Renal cortex interstitium (tissue), 11 donors: ENCODE results near the gene LRRK1. TPM values are rescaled to one million over a fixed set of nuclear protein-coding genes. Genes with fewer than 3 reads are reported as not detected.

ENCODE experiments used
- DNase-seq, 11 donors: peaks; one replicate each; pipeline ENCODE4 v3.0.0-alpha.2; 2013; ENCODE audit warnings: low read depth in 9 of 11, low spot score in 4 of 11; ENCODE audit errors: extremely low read depth in 1 of 11
- polyA plus RNA-seq, 3 donors: library from polyadenylated mRNA; unstranded; fragments of 120-200 nt; gene quantifications; one replicate each; pipeline ENCODE4 v1.2.1, GENCODE V29; 2013; ENCODE audit not compliant: insufficient read length in 3 of 3

LRRK1 gene
- polyA plus RNA-seq, 3 donors = 3.1 to 6.1 (median 3.2) TPM

GRCh38 chr15:100887211-100887913 lies 31.8 kb upstream of the LRRK1 start:
- DNase-seq = no peak

GRCh38 chr15:100889385-100890050 lies 29.6 kb upstream of the LRRK1 start:
- DNase-seq = peak in 1 of 11 donors; percentile 65

- no peak for DNase-seq
These were observed 29.0 kb upstream of the LRRK1 start for GRCh38 chr15:100890051-100890720.

- no peak for DNase-seq
These were observed 28.3 kb upstream of the LRRK1 start for GRCh38 chr15:100890850-100891249.

- DNase-seq = no peak
These were observed 27.7 kb upstream of the LRRK1 start for GRCh38 chr15:100891307-100892012.

GRCh38 chr15:100892013-100892355 lies 27.2 kb upstream of the LRRK1 start:
- no peak for DNase-seq

- DNase-seq = no peak
These were observed 25.7 kb upstream of the LRRK1 start for GRCh38 chr15:100893261-100893963.

- DNase-seq = no peak
These were observed 25.2 kb upstream of the LRRK1 start for GRCh38 chr15:100893964-100894295.

GRCh38 chr15:100895721-100896120 lies 23.4 kb upstream of the LRRK1 start:
- no peak for DNase-seq

- no peak for DNase-seq
These were observed 21.7 kb upstream of the LRRK1 start for GRCh38 chr15:100897221-100898151.

- DNase-seq = no peak
These were observed 21.0 kb upstream of the LRRK1 start for GRCh38 chr15:100898152-100898490.

- no peak for DNase-seq
These were observed 20.3 kb upstream of the LRRK1 start for GRCh38 chr15:100898661-100899462.

GRCh38 chr15:100899601-100900000 lies 19.6 kb upstream of the LRRK1 start:
- DNase-seq = no peak

GRCh38 chr15:100900136-100900794 lies 18.9 kb upstream of the LRRK1 start:
- no peak for DNase-seq

GRCh38 chr15:100900795-100901169 lies 18.4 kb upstream of the LRRK1 start:
- no peak for DNase-seq

- DNase-seq = no peak
These were observed 17.9 kb upstream of the LRRK1 start for GRCh38 chr15:100901296-100901695.
